ENCODE measurements around the gene GLIPR1L2. TPM values are rescaled to one million over a fixed set of nuclear protein-coding genes. Genes with fewer than 3 reads are reported as not detected.
"Not testable (repeated sequence)": the region's sequence is repeated elsewhere in the genome, so short reads cannot be mapped to it uniquely, and the experiment has no call there.

GLIPR1L2 gene
- total and polyA plus RNA-seq, 3 donors from 2014 or later: 6.3 to 35.9 (median 17.9) TPM

GRCh38 chr12:75443709-75444108 is 52.8 kb downstream of the GLIPR1L2 start:
- H3K27ac ChIP-seq: no peak overlapping the region
- H3K4me1 ChIP-seq: no peaks in the 10 kb centered on the region
- intact Hi-C loops (cut with DNase I; ENCODE audit: low total_unique reads): no loop called here
- no peaks in the 10 kb centered on the region for H3K9me3 ChIP-seq
- WGBS, 2 donors: 56 to 67% methylated on average over 3 of the region's 3 CpGs
- DNase-seq: no peak
- H3K4me3 ChIP-seq: no peak overlapping the region
- no peaks in the 10 kb centered on the region for H3K36me3 ChIP-seq (ENCODE audit: low read depth, missing control alignments)
- TF ChIP-seq POLR2A (IDR thresholded peaks at IDR 0.05): no peak
- TF ChIP-seq CTCF (IDR thresholded peaks at IDR 0.05): no peak
- H3K27me3 ChIP-seq: no peaks in the 10 kb centered on the region

GRCh38 chr12:75444429-75445136 is 53.7 kb downstream of the GLIPR1L2 start:
- 66 to 77% methylated on average over 6 of the region's 6 CpGs for WGBS, 2 donors
- no peak overlapping the region for H3K27ac ChIP-seq
- TF ChIP-seq CTCF (IDR thresholded peaks at IDR 0.05) (no peak), POLR2A (IDR thresholded peaks at IDR 0.05) (no peak)
- H3K27me3 ChIP-seq: no peaks in the 10 kb centered on the region
- H3K4me3 ChIP-seq: no peak overlapping the region
- DNase-seq: no peak
- no peaks in the 10 kb centered on the region for H3K36me3 ChIP-seq (ENCODE audit: low read depth, missing control alignments)
- no peaks in the 10 kb centered on the region for H3K9me3 ChIP-seq
- intact Hi-C loops (cut with DNase I; ENCODE audit: low total_unique reads): no loop called here
- H3K4me1 ChIP-seq: no peaks in the 10 kb centered on the region

GRCh38 chr12:75445137-75445507 is 54.2 kb downstream of the GLIPR1L2 start:
- H3K27ac ChIP-seq, H3K4me3 ChIP-seq: not testable (repeated sequence)

DNA sequence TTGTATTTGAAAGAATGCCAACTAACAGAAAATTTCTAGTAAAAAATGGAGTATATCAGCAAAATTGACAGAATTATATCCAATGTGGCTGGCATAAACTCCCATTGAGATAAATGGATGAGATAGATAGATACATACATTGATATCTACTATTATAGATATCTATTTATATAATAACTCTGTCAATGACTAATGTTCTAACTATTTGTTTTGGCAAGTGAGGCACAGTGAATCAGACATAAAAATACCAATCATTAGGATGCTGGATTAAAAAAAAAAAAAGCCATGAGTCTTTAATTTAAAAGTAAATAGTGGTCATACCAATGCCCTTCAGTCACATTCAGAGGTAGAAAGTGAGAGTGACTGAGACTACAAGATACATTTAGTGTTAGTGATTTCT is 56.0 kb downstream of the GLIPR1L2 start:
- H3K9me3 ChIP-seq: no peaks in the 10 kb centered on the region
- no peaks in the 10 kb centered on the region for H3K4me1 ChIP-seq
- H3K27ac ChIP-seq: no peak overlapping the region
- no peaks in the 10 kb centered on the region for H3K36me3 ChIP-seq (ENCODE audit: low read depth, missing control alignments)
- no peak for DNase-seq
- TF ChIP-seq POLR2A (IDR thresholded peaks at IDR 0.05) (no peak), CTCF (IDR thresholded peaks at IDR 0.05) (no peak)
- intact Hi-C loops (cut with DNase I; ENCODE audit: low total_unique reads): no loop called here
- H3K4me3 ChIP-seq: no peak overlapping the region
- no peaks in the 10 kb centered on the region for H3K27me3 ChIP-seq

More at GRCh38 chr12:75445137-75445507, 54.2 kb downstream of the GLIPR1L2 start:
- DNase-seq; H3K4me1 ChIP-seq; H3K9me3 ChIP-seq; intact Hi-C loops (cut with DNase I; ENCODE audit: low total_unique reads); H3K27me3 ChIP-seq; H3K36me3 ChIP-seq (ENCODE audit: low read depth, missing control alignments): not testable (repeated sequence)
- WGBS, 2 donors: 61 to 68% methylated on average over 7 of the region's 7 CpGs

DNA sequence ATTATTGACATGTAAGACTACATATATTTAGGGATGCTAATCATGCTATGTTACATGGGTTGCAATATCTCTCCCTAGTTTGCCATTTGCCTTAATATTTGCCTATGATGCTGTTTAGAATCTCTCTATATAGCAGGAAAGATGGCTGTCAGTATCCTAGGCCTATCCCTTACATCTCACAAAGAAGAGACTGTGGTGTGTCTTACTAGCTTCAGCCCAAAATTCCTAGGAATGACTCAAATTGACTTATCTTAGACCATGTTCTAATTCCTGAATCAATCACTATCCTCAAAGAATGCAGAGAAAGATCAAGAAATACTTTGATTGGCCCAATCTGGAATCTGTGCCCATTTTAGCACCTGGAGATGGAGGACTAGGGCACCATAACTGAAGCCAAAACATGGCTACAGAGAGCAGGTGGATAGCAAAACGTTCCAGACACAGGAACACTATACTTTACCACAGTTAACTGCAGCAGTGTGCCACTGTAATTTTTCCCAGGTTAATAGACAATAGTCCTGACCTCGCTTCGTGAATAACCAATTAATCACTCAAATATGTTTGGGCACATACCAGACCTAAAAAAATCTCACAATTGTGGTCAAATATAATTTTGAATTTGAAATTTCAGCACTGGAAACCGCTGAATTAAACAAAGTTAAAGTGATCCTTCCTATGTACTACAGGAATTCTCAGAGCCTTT is 57.0 kb downstream of the GLIPR1L2 start:
- TF ChIP-seq POLR2A (IDR thresholded peaks at IDR 0.05): no peak
- no peak for TF ChIP-seq CTCF (IDR thresholded peaks at IDR 0.05)
- intact Hi-C loops (cut with DNase I; ENCODE audit: low total_unique reads): no loop called here
- H3K9me3 ChIP-seq: no peaks in the 10 kb centered on the region
- 76 to 82% methylated on average over 4 of the region's 4 CpGs for WGBS, 2 donors
- no peaks in the 10 kb centered on the region for H3K27me3 ChIP-seq
- DNase-seq: no peak
- H3K27ac ChIP-seq: no peak overlapping the region
- H3K4me3 ChIP-seq: no peak overlapping the region
- no peaks in the 10 kb centered on the region for H3K36me3 ChIP-seq (ENCODE audit: low read depth, missing control alignments)
- no peaks in the 10 kb centered on the region for H3K4me1 ChIP-seq
